ENCODE measurements around the gene P2RX6. TPM values are rescaled to one million over a fixed set of nuclear protein-coding genes. Genes with fewer than 3 reads are reported as not detected.
"Not testable (repeated sequence)": the region's sequence is repeated elsewhere in the genome, so short reads cannot be mapped to it uniquely, and the experiment has no call there.

Gene P2RX6
- total RNA-seq, 1 donor from 2014 or later: not detected

DNA sequence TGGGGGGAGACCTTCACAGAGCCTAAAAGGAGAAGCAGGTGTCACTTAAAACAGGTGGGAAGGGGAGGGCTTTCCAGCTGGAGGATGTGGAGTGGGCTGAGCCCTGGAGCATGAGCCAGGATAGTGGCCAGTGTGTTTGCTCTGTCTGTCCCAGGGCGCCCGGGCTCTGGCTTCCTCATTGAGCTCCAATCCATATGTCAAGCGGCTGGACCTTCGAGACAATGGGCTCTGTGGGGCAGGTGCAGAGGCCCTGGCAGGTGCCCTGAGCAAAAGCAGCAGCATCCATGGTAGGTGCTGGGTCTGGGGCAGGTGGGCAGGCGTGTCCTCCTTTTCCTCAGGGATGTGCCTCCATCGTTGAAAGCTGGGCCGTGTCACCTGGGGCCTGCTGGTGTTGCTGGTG, 32.8 kb downstream of the P2RX6 start:
- H3K4me3 ChIP-seq (ENCODE audit: low read depth, low read length): no peak overlapping the region
- no peak for DNase-seq (ENCODE audit: low read depth)
- TF ChIP-seq, protein P1, sequence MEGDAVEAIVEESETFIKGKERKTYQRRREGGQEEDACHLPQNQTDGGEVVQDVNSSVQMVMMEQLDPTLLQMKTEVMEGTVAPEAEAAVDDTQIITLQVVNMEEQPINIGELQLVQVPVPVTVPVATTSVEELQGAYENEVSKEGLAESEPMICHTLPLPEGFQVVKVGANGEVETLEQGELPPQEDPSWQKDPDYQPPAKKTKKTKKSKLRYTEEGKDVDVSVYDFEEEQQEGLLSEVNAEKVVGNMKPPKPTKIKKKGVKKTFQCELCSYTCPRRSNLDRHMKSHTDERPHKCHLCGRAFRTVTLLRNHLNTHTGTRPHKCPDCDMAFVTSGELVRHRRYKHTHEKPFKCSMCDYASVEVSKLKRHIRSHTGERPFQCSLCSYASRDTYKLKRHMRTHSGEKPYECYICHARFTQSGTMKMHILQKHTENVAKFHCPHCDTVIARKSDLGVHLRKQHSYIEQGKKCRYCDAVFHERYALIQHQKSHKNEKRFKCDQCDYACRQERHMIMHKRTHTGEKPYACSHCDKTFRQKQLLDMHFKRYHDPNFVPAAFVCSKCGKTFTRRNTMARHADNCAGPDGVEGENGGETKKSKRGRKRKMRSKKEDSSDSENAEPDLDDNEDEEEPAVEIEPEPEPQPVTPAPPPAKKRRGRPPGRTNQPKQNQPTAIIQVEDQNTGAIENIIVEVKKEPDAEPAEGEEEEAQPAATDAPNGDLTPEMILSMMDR (conservative IDR thresholded peaks at IDR 0.05; ENCODE audit: low read depth, low read length): no peak

DNA sequence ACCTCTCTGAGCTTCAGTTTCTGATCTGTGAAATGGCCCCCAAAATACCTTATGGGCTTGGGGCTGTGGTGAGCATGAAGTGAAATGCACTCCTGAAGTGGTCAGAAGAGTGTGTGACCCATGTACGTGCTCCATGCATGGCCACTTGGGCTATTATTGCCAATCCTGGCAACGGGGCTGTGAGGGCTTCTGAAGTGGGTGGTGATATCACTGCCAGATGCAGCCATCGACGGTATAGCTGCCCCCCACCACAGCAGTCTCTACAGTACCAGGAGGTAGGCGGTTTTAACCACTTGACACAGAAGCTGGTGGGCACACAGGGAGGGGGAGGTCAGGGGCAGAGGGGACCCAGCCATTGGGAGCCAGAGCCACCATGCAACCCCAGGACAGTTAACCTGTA, 33.5 kb downstream of the P2RX6 start:
- H3K4me3 ChIP-seq (ENCODE audit: low read depth, low read length); DNase-seq (ENCODE audit: low read depth): not testable (repeated sequence)

DNA sequence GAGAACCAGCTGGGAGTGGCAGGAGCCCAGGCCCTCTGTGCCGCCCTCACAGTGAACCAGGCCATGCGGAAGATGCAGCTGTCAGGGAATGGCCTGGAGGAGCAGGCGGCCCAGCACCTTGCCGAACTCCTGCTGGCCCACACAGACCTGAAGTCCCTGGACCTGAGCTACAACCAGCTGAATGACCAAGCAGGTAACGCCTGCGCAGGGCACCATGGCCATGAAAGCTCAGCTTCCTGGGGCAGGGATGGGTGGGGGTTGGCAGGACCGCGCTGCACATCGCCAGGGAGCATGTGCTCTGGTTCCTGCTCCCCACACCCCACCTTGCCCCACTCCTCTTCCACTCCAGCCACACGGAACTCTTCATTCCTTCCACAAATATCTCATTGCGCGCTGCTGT, 34.0 kb downstream of the P2RX6 start:
- not testable (repeated sequence) for DNase-seq (ENCODE audit: low read depth); H3K4me3 ChIP-seq (ENCODE audit: low read depth, low read length)

DNA sequence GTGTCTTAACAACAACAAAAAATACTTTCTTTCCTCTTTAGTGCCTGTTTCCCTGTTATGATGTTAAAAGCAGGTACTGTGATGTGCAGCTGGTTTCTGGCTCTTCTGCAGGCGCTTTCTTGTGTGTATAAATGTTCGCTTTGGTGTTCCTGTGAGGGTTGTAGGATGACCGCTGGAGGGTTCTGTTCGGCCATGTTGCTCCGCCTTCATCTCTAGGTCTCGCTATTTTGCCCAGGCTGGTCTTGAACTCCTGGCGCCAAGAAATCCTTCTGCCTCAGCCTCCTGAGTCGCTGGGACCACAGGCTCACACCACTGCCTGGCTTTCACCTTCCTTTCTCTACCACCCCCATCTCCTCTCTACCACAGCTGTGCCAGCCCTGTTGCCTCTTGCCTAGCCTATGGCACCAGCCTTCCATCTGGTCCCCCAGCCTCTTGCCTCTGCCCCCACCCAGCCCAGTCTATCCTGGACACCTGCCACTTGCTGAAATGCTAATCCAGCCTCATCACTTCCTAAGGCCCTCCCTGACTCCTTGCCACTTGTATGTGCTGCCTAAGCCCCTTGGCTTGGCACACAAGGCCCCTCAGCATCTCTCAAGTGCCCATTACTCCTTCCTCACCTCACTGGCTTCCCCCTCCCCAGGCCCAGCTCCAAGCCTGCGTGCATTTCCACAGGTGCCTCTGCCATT, 36.3 kb downstream of the P2RX6 start:
- DNase-seq (ENCODE audit: low read depth): no peak
- no peak overlapping the region for H3K4me3 ChIP-seq (ENCODE audit: low read depth, low read length)
- TF ChIP-seq, protein P1 (conservative IDR thresholded peaks at IDR 0.05; ENCODE audit: low read depth, low read length): no peak

DNA sequence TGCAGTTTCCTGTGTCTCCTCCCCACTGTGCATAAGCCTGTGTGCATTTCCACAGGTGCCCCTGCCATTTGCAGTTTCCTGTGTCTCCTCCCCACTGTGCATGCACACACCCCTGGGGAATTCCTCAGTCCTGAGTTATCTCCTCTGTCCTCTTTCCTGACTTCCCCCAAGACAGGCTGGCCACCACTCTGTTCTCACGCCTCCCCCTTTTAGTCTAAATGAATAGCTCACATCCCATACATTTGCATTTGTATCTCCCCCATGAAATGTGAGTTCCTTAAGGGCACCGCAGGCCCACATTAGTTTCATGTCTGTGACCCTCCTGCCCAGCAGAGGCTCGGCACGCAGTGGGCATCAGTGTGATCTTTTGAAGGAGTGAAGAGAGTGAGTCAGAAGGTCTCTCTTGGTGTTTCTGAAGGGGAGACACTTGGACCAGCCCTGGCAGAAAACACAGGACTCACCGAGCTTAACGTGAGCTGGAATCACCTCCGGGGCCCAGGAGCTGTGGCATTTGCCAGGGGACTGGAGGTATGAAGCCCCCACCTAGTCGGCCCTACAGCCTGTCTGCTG, 37.0 kb downstream of the P2RX6 start:
- DNase-seq (ENCODE audit: low read depth): no peak
- TF ChIP-seq, protein P1 (conservative IDR thresholded peaks at IDR 0.05; ENCODE audit: low read depth, low read length): no peak
- H3K4me3 ChIP-seq (ENCODE audit: low read depth, low read length): no peak overlapping the region

DNA sequence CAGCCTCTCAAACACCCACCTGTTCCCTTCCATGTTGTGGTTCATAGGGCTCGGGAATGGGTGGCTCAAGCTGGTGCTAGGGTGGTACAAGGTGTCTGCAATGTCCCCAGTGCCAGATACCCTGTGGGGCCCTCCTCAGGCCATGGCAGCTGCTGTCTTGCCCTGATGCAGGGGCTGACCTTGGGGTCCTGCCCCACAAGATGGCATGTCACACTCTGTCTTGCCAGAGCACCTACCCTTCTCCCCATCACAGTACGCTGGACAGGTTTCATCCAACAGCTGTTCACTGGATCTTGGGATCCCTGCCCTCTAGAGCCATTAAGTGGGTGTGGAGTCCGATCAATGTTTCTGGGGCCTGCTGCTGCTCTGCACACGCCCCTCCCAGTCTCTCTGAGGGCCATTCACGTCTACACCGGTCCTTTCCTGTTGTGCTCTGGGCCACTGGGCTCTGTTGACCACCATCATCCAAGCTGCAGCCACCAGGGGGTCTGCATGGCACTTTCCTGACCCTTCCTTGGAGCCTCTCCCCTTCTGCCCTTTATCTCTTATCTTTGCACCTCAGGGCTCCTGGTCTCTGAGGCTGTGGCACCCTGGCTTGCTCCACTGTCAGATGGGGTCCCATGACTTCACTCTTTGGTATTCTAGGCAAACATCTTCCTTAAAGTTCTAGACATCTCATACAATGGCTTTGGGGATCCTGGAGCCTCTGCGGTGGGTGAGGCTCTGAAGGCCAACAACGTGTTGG, 37.9 kb downstream of the P2RX6 start:
- H3K4me3 ChIP-seq (ENCODE audit: low read depth, low read length): no peak overlapping the region
- TF ChIP-seq, protein P1 (conservative IDR thresholded peaks at IDR 0.05; ENCODE audit: low read depth, low read length): no peak
- DNase-seq (ENCODE audit: low read depth): no peak

DNA sequence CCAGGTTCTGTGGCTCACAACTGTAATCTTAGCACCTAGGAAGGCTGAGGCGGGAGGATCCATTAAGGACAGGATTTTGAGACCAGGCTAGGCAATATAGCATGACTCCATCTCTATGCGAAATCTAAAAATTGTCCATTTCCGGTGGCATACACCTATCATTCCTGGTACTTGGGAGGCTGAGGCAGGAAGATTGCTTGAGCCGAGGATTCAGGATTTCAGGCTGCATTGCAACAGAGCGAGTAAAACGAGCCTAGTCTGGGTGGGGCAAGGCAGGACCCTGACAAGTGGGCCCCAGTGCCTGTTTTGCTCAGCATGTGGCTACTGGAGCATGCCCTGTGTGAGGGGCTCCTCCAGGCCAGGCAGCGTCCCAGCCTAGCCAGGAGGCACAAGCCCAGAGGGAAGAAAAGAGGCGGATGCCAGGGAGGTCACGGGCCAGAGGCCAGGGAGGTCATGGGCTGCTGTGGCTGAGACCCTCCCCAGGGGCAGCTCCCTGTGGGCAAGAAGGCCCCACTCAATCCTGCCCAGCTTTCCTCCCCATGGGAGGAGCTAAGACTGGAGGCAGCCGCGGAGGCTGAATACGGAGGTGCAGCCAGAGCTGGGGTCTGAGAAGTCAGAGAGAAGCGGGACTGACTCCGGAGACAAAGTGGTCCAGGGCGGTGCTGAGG, 39.2 kb downstream of the P2RX6 start:
- H3K4me3 ChIP-seq (ENCODE audit: low read depth, low read length): no peak overlapping the region
- TF ChIP-seq, protein P1 (conservative IDR thresholded peaks at IDR 0.05; ENCODE audit: low read depth, low read length): no peak
- no peak for DNase-seq (ENCODE audit: low read depth)

All from epithelial cell of proximal tubule (primary cell).